GM12864 (cell line): ENCODE data around the gene SLC10A4.

Experiments used
- DNase-seq: peaks from one replicate; pipeline ENCODE4 v3.0.0-alpha.2; 2011; ENCODE audit warnings: low read depth
- H3K4me3 ChIP-seq: 2 replicates; pipeline ENCODE4 v1.5.1; 2011; ENCODE audit warnings: mild to moderate bottlenecking, low read depth, low read length, control low read depth
- CTCF ChIP-seq: IDR thresholded peaks from 2 replicates; pipeline ENCODE4 v1.5.1; 2011; ENCODE audit warnings: low read depth, mild to moderate bottlenecking, moderate library complexity, low read length, control low read depth, inconsistent platforms; ENCODE audit errors: missing control alignments

Gene SLC10A4

DNA sequence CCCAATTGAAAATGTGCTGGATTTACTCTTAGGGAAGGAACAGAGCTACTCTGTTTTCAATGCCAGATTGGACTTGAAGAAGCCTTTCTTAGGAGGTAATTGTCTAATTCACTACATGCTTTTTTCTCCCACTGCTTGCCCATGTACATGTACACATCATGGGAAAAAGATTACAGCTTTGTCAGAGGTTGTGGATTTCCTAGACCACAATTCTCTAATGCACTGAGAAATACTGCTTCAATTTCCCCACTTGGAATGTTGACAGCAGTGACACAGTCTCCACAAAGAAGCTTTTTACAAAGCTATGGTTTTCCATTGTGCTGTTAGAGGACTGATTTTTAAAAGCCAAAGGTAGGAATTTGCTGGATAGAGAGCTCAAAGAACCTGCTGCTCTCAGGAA lies 26.4 kb downstream of the SLC10A4 start:
- TF ChIP-seq CTCF, result no peak
- no peak for DNase-seq
- no peak overlapping the region for H3K4me3 ChIP-seq

DNA sequence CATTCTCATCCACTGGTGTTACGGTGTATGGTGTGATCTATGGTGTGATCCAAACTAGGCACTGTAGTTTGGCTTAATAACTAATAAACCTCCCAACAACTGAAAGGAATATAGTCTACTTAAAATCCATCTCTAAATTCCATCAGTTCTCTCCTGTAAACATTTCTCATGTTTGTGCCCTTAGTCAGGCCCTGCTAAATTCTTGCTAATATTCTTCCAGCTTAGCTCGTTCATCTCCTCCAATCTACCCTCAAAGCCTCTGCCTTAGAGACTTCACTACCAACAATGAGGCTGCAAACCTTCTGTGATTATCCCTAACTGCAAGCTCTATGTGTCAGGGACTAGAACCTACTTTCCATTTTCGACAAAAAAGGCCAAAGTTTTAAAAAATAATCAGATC lies 35.0 kb downstream of the SLC10A4 start:
- H3K4me3 ChIP-seq, result no peak overlapping the region
- no peak for DNase-seq
- TF ChIP-seq CTCF, result no peak

DNA sequence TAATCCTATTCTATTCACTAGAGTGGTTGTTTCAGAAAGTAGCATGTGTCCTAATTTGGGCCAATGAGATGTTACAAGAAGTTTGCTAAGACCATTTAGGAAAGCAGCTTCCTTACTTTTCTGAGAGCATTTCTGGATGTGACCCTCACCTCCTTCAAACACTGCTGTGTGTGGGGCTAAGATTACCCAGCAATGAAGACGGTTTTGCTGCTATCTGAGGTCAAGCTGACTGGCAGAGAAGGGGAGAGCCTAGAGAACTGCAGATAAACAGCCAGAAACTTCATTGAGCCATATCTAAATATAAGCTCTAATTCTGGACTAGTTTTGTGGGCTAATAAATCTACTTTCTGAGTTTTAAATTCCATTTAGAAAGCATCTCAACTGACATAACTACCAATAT lies 43.3 kb downstream of the SLC10A4 start:
- DNase-seq, result no peak
- no peak overlapping the region for H3K4me3 ChIP-seq
- TF ChIP-seq CTCF, result no peak

DNA sequence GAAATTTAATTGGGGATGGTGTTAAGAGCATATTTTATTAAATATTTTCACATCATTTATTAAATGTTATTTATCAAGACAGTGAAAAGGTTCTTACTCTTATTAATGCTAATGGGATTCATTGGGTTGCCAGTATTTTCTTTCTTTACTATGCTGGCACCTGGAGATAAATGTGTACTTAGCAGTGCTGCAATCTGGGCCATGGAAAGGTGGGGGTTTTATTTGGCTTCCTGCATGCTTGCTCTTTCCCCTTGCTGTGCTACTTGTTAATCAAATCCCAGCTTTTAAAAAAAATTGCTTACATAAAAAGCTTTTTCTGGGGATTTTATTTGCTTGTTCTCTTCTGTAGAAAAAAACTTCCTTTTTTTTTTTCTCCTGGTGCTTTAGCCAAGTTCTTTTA lies 55.2 kb downstream of the SLC10A4 start:
- no peak for DNase-seq
- no peak overlapping the region for H3K4me3 ChIP-seq
- no peak for TF ChIP-seq CTCF
